Erythroblast (primary cell): Measurements from ENCODE around the gene TRABD2B.

Experiments used
- GATA1 ChIP-seq: IDR thresholded peaks from 2 replicates; pipeline ENCODE4 v1.6.1; 2011; ENCODE audit warnings: low read depth, mild to moderate bottlenecking, control low read depth, low read length, moderate library complexity
- POLR2A ChIP-seq: IDR thresholded peaks from 2 replicates; pipeline ENCODE4 v1.6.1; 2011; ENCODE audit warnings: mild to moderate bottlenecking, low read length

DNA sequence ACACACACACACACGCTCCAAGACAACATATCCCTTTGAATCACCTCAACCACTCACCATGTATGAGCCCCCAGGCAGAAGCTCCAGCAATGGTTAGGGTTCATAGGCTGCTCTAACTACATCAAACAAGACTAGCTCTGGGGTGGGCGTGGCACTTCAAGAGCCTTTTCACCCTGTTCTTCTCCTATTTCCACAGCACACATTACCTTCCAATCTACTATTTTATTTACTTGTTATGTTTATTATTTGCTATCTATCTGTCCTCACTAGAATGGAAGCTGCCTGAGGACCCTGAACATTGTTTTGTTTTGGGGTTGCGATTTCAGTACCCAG is 28.7 kb downstream of the TRABD2B start:
- TF ChIP-seq POLR2A, result no peak
- no peak for TF ChIP-seq GATA1
